ENCODE results near the gene THAP7.

The THAP7 gene

DNA sequence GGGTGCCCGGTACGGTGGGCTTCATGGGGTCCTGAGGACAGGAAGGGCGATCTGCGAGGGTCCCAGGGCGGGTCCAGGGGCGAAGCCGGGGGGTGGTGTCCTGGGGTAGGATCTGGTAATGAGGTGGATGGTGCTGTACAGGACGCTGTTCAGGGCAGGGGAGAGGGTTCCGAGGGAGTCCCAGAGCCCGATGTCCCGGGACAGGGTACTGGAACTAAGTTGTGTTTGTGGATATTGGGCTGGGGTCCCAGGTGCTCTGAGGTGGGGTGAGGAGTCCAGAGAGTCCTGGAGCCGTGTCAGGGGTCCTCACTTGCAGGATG is 19.4 kb downstream of the THAP7 start:
- H3K27ac ChIP-seq (ENCODE audit: insufficient read depth, low read depth, low read length, poor library complexity, severe bottlenecking) = no peak overlapping the region
- 5 to 7% methylated on average over 12 of the region's 12 CpGs for WGBS, 2 experiments

DNA sequence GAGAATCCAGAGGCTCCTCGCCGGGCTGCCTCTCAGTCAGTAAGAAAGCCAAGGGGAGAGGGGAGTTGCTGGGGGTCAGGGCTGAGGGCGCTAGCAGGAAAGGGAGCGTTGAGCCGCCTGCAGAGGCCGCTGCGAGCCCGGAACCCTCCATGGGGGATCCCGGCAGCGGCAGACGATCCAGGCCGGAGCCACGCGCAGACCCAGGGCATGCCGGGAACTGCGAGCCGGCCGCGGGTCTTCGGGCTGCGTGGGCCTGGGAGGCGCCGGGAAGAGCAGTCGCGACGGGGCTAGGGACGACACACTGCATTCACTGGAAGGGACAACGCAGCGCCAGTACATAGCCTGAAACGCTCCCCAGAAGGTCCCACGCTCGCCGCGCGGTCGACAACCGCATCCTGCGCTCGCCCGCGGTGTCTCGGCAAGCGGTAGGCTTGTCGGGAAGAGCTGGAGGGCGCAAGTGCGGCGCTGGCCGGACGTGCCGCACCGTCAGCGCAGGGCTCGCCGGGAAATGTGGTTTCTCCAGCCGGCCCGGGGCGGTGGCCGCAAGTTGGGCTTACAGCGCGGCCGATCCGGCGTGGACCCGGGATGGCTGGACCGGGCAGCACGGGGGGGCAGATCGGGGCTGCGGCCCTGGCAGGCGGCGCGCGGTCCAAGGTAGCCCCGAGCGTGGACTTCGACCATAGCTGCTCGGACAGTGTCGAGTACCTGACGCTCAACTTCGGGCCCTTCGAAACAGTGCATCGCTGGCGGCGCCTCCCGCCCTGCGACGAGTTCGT is 19.9 kb downstream of the THAP7 start, which contains the start of gene LZTR1:
Gene LZTR1 (plus strand): TSS at position 511 of the 776 bp plus-strand sequence. CDS start 75 bp downstream, at position 586.
- peak within 1 kb of the TSS; percentile 82 for H3K4me3 ChIP-seq (ENCODE audit: insufficient read depth, low read depth, low read length)
- WGBS, 2 experiments = 0 to 1% methylated on average over 87 of the region's 87 CpGs
- H3K9me3 ChIP-seq (ENCODE audit: control insufficient read depth, low read length) = no peaks in the 10 kb centered on the region
- peak within 1 kb of the TSS; percentile 78 for H3K27ac ChIP-seq (ENCODE audit: insufficient read depth, low read depth, low read length, poor library complexity, severe bottlenecking)
- H3K27me3 ChIP-seq (ENCODE audit: control insufficient read depth, insufficient read depth, low read length, poor library complexity, severe bottlenecking) = no peaks in the 10 kb centered on the region
- peaks cover 21% of the 10 kb centered on the region for H3K36me3 ChIP-seq (ENCODE audit: control insufficient read depth, insufficient read depth, low read length)
- H3K4me1 ChIP-seq (ENCODE audit: control insufficient read depth, insufficient read depth, low read length) = peaks cover 22% of the 10 kb centered on the region

More for the DNA sequence above, 19.4 kb downstream of the THAP7 start:
- Histone ChIP-seq H3K9me3 (ENCODE audit: control insufficient read depth, low read length) (no peaks in the 10 kb centered on the region), H3K4me1 (ENCODE audit: control insufficient read depth, insufficient read depth, low read length) (peaks cover 22% of the 10 kb centered on the region), H3K27me3 (ENCODE audit: control insufficient read depth, insufficient read depth, low read length, poor library complexity, severe bottlenecking) (no peaks in the 10 kb centered on the region), H3K36me3 (ENCODE audit: control insufficient read depth, insufficient read depth, low read length) (peaks cover 21% of the 10 kb centered on the region), H3K4me3 (ENCODE audit: insufficient read depth, low read depth, low read length) (peak overlapping the region; percentile 82)

DNA sequence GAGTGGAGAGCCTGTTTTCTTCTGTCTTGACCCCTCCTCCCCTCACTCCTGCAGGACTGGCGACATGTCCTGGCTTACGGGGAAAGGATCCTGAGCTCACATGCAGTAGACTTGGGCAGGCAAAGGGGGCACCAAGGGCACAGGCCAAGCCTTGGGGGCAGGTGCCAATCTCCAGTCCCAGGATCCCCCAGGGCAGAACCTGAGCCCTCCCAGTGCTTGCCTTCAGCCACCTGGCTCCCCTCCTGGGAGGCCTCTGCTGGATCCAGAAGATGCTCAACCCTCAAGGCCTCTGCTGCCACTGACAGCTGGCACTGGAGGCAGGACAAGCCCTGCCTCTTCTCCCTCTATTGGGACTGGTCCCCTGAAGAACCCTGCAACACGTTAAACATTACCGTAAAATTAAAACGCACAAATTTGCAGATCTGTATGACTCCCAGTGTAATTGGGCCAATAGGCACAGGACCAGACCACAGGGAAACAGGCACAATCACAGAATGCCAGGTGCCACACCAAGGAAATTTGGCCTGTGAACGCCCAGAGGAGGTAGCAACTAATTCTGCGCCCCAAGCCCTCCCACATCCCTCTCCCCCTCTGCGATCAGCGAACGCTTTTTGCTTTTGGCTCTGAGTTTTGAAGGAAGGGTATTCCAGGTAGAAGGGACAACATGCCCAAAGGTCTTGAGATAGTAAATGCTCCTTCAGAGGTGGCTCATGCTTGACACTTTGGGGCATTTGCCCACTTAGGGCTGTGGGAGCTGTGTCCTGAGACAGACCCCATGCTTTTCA is 20.8 kb downstream of the THAP7 start:
- H3K27me3 ChIP-seq (ENCODE audit: control insufficient read depth, insufficient read depth, low read length, poor library complexity, severe bottlenecking) = no peaks in the 10 kb centered on the region
- 82% methylated on average over 10 of the region's 10 CpGs for WGBS, 2 experiments
- peak overlapping the region; percentile 82 for H3K4me3 ChIP-seq (ENCODE audit: insufficient read depth, low read depth, low read length)
- no peak overlapping the region for H3K27ac ChIP-seq (ENCODE audit: insufficient read depth, low read depth, low read length, poor library complexity, severe bottlenecking)
- peaks cover 14% of the 10 kb centered on the region for H3K36me3 ChIP-seq (ENCODE audit: control insufficient read depth, insufficient read depth, low read length)
- no peaks in the 10 kb centered on the region for H3K9me3 ChIP-seq (ENCODE audit: control insufficient read depth, low read length)
- peaks cover 22% of the 10 kb centered on the region for H3K4me1 ChIP-seq (ENCODE audit: control insufficient read depth, insufficient read depth, low read length)

DNA sequence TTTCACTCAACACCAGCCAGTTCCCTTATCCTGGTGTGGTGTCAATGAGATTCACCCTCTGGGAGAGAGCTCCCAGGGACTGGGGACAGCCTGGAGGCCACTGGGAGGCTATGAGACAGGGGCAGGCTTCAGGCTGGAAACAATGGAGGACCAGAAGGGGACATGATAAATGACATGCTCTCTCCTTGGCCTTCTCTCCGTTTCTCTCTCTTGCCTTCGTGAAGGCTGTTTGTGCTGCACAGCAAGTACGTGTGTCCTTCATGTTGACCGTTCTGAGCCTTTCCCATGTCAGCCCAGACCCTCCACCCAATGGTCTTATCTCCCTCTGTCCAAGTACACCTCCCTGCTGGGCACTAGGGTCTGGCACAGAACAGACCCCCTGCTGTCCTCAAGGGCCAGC is 21.4 kb downstream of the THAP7 start:
- H3K4me3 ChIP-seq (ENCODE audit: insufficient read depth, low read depth, low read length) = no peak overlapping the region
- peaks cover 8% of the 10 kb centered on the region for H3K36me3 ChIP-seq (ENCODE audit: control insufficient read depth, insufficient read depth, low read length)
- peaks cover 22% of the 10 kb centered on the region for H3K4me1 ChIP-seq (ENCODE audit: control insufficient read depth, insufficient read depth, low read length)
- H3K9me3 ChIP-seq (ENCODE audit: control insufficient read depth, low read length) = no peaks in the 10 kb centered on the region
- H3K27me3 ChIP-seq (ENCODE audit: control insufficient read depth, insufficient read depth, low read length, poor library complexity, severe bottlenecking) = no peaks in the 10 kb centered on the region
- WGBS, 2 experiments = 91 to 95% methylated on average over 4 of the region's 4 CpGs
- no peak overlapping the region for H3K27ac ChIP-seq (ENCODE audit: insufficient read depth, low read depth, low read length, poor library complexity, severe bottlenecking)

DNA sequence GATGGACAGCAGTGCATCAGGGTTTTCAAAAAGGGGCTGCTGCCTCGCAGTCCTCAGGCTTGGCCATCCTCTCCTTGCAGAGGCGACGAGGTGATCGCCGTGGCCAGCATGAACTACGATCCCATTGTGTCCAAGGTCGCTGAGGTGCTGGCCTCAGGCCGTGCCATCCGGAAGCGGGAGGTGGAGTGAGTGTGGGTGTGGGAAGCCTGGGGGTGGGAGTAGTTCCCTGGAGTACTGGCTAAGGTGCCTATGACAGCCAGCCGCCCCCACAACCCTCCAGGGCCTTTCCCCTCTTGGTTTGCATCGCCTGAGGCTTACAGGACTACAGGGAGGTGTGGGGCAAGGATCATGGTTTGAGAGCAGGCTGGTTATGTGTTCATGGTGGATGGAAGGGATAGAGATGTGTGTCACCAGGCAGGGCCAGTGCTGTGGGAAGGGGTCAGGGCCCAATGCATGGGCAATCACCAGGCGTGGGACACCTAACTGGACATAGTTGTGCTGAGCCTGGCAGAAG is 21.9 kb downstream of the THAP7 start:
- peak overlapping the region; percentile 21 for H3K4me3 ChIP-seq (ENCODE audit: insufficient read depth, low read depth, low read length)
- H3K36me3 ChIP-seq (ENCODE audit: control insufficient read depth, insufficient read depth, low read length) = peaks cover 6% of the 10 kb centered on the region
- H3K27ac ChIP-seq (ENCODE audit: insufficient read depth, low read depth, low read length, poor library complexity, severe bottlenecking) = no peak overlapping the region
- H3K4me1 ChIP-seq (ENCODE audit: control insufficient read depth, insufficient read depth, low read length) = peaks cover 22% of the 10 kb centered on the region
- H3K27me3 ChIP-seq (ENCODE audit: control insufficient read depth, insufficient read depth, low read length, poor library complexity, severe bottlenecking) = no peaks in the 10 kb centered on the region
- 72 to 76% methylated on average over 13 of the region's 13 CpGs for WGBS, 2 experiments
- H3K9me3 ChIP-seq (ENCODE audit: control insufficient read depth, low read length) = no peaks in the 10 kb centered on the region

DNA sequence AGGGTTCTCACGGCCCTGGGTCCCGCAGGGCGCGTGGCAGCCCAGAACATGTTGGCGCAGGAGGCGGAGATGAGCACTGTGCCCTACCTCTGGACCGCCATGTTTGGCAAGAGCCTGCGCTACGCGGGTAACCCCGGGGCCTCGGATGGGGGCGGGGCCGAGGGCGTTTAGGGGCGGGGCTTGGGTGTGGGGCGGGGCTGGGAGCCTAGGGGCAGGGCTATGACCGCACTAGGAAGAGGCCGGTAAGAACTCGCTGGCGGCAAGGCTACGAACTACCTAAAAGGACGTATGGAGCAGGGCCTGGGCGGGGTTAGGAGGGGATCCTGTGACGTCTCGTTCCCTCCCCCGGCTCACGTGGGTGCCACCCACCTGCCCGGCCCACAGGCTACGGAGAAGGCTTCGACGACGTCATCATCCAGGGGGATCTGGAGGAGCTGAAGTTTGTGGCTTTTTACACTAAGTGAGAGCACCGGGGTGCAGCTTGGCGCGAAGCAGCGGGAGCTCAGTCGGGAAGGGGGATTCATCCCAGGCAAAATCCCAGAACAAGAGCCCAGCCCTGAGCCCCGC is 22.6 kb downstream of the THAP7 start:
- Histone ChIP-seq H3K4me3 (ENCODE audit: insufficient read depth, low read depth, low read length) (peak overlapping the region; percentile 21), H3K9me3 (ENCODE audit: control insufficient read depth, low read length) (no peaks in the 10 kb centered on the region), H3K4me1 (ENCODE audit: control insufficient read depth, insufficient read depth, low read length) (peaks cover 22% of the 10 kb centered on the region), H3K27ac (ENCODE audit: insufficient read depth, low read depth, low read length, poor library complexity, severe bottlenecking) (no peak overlapping the region), H3K27me3 (ENCODE audit: control insufficient read depth, insufficient read depth, low read length, poor library complexity, severe bottlenecking) (no peaks in the 10 kb centered on the region), H3K36me3 (ENCODE audit: control insufficient read depth, insufficient read depth, low read length) (peaks cover 6% of the 10 kb centered on the region)
- WGBS, 2 experiments = 22 to 24% methylated on average over 39 of the region's 39 CpGs

DNA sequence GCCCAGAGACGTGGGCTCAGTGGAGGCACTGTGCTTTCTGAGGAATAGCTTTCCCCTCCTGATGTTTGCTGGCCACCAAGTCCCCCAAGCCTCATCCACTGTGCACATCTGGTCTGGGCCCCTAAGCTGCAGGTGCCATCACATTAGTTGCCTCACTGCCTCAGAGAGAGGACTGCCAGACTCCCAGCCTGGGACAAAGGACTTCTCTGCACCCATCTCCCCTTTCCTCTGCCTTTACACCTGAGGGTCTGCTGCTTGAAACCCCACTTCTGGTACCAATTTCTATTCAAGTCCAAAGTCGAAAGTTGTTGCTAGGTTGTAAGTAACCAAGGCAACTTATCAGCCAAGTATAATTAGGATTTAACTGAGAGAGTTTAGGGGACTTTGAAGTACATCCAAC is 23.5 kb downstream of the THAP7 start:
- WGBS, 2 experiments = 92 to 94% methylated on average over 2 of the region's 2 CpGs
- Histone ChIP-seq H3K4me1 (ENCODE audit: control insufficient read depth, insufficient read depth, low read length) (peaks cover 31% of the 10 kb centered on the region), H3K36me3 (ENCODE audit: control insufficient read depth, insufficient read depth, low read length) (peaks cover 6% of the 10 kb centered on the region), H3K27ac (ENCODE audit: insufficient read depth, low read depth, low read length, poor library complexity, severe bottlenecking) (no peak overlapping the region), H3K27me3 (ENCODE audit: control insufficient read depth, insufficient read depth, low read length, poor library complexity, severe bottlenecking) (no peaks in the 10 kb centered on the region), H3K9me3 (ENCODE audit: control insufficient read depth, low read length) (no peaks in the 10 kb centered on the region), H3K4me3 (ENCODE audit: insufficient read depth, low read depth, low read length) (no peak overlapping the region)

DNA sequence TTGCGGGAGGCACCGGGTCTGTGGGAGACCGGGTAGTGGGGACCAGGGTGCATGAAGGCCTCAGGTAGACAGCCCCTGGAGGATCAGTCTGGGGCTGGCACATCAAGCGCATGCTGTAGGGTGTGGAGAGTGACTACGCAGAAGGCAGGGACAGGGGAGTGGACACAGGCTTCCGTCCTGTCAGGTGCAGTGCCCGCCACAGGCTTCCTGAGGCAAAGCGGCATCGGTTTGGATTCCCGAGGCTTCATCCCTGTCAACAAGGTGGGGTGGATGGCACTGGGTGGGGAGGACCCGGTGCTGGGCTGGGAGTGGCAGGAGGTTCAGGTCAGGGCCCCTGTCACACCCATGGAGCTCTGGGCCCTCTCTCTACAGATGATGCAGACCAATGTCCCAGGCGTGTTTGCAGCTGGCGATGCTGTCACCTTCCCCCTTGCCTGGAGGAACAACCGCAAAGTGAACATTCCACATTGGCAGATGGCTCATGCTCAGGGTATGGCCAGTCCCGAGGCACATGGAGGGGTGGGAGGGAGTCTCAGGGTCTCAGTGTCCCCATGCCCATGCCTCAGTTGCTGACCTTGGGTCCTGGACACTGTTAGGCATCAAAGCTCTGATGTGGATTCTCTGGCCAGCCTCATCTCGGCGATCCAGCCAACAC is 24.3 kb downstream of the THAP7 start:
- peaks cover 31% of the 10 kb centered on the region for H3K4me1 ChIP-seq (ENCODE audit: control insufficient read depth, insufficient read depth, low read length)
- WGBS, 2 experiments = 90 to 92% methylated on average over 17 of the region's 17 CpGs
- H3K27ac ChIP-seq (ENCODE audit: insufficient read depth, low read depth, low read length, poor library complexity, severe bottlenecking) = no peak overlapping the region
- no peaks in the 10 kb centered on the region for H3K9me3 ChIP-seq (ENCODE audit: control insufficient read depth, low read length)
- peaks cover 6% of the 10 kb centered on the region for H3K36me3 ChIP-seq (ENCODE audit: control insufficient read depth, insufficient read depth, low read length)
- H3K4me3 ChIP-seq (ENCODE audit: insufficient read depth, low read depth, low read length) = no peak overlapping the region
- no peaks in the 10 kb centered on the region for H3K27me3 ChIP-seq (ENCODE audit: control insufficient read depth, insufficient read depth, low read length, poor library complexity, severe bottlenecking)

DNA sequence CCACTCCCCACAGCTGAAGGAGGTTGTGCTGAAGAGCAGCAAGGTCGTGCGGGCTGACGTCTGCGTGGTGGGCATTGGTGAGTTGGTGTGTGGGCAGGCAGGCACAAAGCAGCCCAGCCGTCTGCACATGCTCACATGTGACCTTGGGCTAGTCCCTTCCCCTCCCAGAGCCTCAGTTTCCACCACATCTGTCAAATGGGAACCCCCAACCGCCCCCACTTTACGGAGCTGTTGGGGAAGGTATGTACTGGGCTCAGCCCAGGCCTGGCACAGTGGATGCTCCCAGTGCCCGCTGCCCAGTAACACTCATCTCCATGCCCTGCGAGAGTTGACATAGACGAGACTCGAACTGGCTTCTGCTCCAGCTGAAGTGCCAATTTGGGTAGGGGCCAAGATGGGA is 24.9 kb downstream of the THAP7 start:
- 92 to 93% methylated on average over 11 of the region's 11 CpGs for WGBS, 2 experiments
- Histone ChIP-seq H3K27me3 (ENCODE audit: control insufficient read depth, insufficient read depth, low read length, poor library complexity, severe bottlenecking) (no peaks in the 10 kb centered on the region), H3K9me3 (ENCODE audit: control insufficient read depth, low read length) (no peaks in the 10 kb centered on the region), H3K4me3 (ENCODE audit: insufficient read depth, low read depth, low read length) (no peak overlapping the region), H3K36me3 (ENCODE audit: control insufficient read depth, insufficient read depth, low read length) (peaks cover 6% of the 10 kb centered on the region), H3K4me1 (ENCODE audit: control insufficient read depth, insufficient read depth, low read length) (peaks cover 37% of the 10 kb centered on the region), H3K27ac (ENCODE audit: insufficient read depth, low read depth, low read length, poor library complexity, severe bottlenecking) (no peak overlapping the region)
